ELF-1 (cell line): ENCODE results near the gene PCNT.
A peak's percentile ranks its signal among the peaks of the same experiment; 100 is the strongest.
"Not testable (repeated sequence)": the region's sequence is repeated elsewhere in the genome, so short reads cannot be mapped to it uniquely, and the experiment has no call there.

Source experiments
- DNase-seq: peaks from one replicate; pipeline ENCODE4 v3.0.0-alpha.2; 2016; ENCODE audit warnings: low read depth, low spot score

Gene PCNT

GRCh38 chr21:46425041-46425440, 101.1 kb downstream of the PCNT start:
- no peak for DNase-seq

DNA sequence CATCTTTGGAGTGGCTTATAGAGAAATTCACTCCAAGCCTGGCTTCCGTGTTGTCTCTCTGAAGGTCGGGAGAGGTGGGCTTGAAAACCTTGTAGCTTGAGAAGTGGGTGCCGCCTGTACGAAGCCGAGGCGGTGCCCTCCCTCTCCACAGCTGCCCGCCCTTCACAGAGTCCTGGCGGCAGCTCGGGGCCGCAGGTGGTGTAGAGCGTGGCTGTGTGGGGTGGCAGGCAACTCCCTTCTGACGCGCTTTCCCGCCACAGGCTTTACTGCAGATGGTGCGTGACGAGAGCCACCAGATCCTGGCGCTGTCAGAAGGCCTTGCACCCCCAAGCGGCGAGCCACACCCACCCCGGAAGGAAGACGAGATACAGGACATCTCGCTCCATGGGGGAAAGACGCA, 101.6 kb downstream of the PCNT start:
- DNase-seq, result no peak

DNA sequence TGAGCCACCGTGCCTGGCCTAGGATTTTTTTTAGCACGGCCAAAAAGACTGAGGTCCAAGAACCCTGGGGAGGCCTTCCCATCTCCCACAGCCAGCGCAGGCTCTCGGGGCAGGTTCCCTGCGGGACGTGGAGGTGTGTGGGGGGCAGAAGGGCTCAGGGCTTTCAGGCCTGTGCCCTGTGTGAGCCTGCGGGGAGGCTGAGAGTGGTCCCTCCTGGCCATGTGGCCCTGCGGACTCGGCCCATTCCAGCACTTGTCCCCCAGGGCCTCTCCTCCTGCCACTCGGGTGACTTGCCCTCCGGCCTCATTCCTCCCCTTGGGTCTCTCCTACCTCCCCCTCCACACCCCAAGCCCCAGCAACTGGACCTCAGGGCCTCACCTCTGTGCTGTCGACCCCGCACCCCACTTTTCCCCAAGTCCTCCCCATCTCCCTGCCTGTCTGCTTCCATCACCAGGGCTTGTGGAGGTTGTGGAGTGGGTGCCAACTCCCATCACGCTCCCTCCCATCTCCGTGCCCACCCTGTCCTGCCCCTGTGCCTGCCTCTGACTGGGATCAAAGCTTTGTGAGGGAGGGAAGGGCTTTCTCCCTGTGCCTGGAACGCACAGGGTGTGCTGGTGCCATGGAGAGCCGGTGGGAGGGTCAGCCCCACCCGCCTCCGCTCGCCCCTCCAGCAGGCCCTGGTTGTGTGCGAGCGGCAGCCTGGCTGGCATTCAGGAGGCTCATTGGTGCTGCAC, 102.5 kb downstream of the PCNT start:
- no peak for DNase-seq

DNA sequence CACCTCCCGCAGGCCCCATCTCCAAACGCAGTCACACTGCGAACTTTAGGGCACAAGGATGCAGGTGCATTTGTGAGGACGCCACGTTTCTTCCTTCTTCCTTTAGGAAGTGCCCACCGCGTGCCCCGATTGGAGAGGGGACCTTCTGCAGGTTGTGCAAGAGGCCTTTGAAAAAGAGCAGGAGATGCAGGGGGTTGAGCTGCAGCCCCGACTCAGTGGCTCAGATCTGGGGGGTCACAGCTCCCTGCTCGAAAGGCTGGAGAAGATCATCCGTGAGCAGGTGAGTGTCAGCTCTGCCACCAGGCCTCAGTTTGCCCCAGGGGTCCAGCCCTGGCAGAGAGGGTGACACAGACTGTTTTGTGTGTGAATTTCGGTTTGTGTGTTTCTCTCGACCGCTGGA, 103.6 kb downstream of the PCNT start:
- DNase-seq, result no peak

DNA sequence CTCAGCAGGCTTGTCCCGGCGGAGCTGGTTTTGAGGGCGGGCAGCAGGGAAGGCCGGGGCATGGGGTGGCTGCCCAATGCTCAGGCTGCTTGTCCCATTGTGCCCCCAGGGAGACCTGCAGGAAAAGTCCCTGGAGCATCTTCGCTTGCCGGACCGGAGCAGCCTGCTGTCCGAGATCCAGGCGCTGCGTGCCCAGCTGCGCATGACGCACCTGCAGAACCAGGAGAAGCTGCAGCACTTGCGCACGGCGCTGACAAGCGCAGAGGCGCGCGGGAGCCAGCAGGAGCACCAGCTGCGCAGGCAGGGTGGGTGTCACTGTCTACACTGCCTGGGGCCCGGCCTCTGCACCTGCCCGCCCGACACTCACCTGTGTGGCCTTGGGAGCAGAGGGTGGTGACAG, 104.3 kb downstream of the PCNT start:
- no peak for DNase-seq

DNA sequence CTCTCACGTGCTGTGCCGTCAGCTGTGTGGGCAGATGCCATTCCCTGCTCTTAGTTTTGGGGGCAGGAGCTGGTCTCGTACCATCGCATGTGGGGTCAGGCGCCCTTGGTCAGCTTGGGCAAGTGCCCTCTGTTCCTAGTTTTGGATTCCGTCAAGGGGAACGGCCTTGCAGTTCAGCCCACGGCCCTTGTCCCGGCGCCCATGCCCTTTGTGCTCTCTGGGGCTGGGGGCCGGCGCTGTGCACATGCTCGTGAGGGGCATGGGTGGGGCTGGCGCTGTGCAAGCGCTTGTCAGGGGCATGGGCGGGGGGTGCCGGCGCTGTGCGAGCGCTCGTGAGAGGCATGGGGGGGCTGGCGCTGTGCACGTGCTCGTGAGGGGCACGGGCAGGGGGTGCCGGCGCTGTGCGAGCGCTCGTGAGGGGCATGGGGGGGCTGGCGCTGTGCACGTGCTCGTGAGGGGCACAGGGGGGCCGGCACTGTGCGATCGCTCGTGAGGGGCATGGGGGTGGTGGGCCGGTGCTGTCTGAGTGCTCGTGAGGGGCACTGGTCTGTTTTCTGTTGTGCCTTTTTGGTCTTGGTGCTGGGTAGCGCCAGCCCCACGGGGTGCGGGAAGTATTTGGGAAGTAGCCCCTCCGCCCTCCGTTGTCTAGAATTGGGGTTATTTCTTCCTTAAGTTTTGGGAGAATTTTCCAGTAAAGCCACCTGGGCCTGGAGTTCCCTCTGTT, 105.2 kb downstream of the PCNT start:
- no peak for DNase-seq

- no peak for DNase-seq
These were observed 106.1 kb downstream of the PCNT start for GRCh38 chr21:46429754-46430681.

GRCh38 chr21:46431448-46431847, 107.5 kb downstream of the PCNT start:
- no peak for DNase-seq

GRCh38 chr21:46431884-46432488, 108.0 kb downstream of the PCNT start:
- DNase-seq, result no peak

- DNase-seq, result not testable (repeated sequence)
These were observed 109.2 kb downstream of the PCNT start for GRCh38 chr21:46433116-46433515.

GRCh38 chr21:46434322-46434958, 110.5 kb downstream of the PCNT start:
- DNase-seq, result no peak

DNA sequence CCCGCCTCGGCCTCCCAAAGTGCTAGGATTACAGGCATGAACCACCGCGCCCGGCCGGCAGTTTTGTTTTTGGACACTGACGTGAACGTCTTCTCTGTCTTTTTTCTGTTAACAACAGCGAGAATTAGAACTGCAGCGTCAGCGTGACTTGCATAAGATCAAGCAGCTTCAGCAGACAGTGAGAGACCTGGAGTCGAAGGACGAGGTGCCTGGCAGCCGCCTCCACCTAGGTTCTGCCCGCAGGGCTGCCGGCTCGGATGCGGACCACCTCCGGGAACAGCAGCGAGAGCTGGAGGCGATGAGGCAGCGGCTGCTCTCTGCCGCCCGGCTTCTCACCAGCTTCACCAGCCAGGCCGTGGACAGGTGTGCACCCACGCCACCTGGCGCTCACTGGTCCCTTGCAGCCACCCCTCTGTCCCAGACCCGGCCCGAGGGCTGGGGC, 111.9 kb downstream of the PCNT start:
- no peak for DNase-seq

DNA sequence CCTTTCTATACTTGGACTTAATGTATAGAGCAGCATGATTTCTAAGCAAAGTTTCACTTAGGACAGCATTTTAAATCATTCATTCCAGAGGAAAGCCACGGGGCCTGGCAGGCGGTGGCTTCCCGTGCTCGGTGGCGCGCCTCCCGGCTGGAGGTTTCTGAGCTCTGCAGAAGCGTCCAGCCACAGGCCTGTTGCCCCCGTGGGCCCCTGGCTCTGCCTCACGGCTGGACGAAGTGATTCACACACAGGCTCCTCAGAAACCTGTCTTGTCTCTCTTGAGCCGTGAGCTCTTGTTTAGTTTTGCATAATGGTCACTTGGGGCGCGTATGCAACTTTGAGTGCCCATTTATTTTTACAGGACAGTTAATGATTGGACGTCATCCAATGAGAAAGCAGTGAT, 112.7 kb downstream of the PCNT start:
- DNase-seq, result no peak

DNA sequence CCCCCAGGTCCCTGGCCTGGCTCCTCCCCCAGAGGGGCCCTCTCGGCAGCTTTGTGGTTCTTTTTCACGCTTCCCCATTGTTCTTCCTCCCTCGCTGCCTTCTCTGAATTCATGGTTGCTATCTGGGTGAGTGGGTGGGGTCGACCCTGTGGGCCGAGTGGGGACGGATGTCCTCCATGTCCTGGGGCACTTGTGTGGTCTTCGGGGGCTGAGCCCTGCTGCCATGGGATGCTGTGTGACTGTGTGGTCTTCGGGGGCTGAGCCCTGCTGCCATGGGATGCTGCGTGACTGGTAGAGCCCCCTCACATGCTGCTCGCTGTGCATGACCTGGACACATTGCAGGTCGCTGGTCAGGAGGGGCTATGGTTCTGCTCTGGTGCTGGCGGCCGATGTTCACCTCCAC, 113.1 kb downstream of the PCNT start:
- no peak for DNase-seq

GRCh38 chr21:46437511-46437910, 113.6 kb downstream of the PCNT start:
- no peak for DNase-seq

GRCh38 chr21:46438241-46438640, 114.3 kb downstream of the PCNT start:
- DNase-seq, result no peak

DNA sequence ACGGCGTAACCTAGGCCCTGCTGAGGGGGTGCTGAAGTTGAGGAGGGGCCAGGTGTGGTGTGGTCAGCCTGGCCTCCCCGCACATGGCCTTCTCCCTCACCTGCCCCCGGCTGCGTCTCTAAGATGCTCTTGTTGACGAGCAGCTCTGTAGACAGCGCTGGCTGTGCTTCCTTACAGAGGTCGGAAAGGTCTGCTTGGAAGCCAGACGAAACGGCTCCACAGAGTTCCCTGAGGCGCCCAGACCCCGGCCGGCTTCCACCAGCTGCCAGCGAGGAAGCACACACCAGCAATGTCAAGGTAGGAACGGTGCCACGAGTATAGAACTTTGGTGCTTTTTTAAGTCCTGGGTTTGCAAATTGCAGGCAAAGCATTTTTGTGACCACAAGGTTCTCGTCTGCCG, 116.0 kb downstream of the PCNT start:
- no peak for DNase-seq

DNA sequence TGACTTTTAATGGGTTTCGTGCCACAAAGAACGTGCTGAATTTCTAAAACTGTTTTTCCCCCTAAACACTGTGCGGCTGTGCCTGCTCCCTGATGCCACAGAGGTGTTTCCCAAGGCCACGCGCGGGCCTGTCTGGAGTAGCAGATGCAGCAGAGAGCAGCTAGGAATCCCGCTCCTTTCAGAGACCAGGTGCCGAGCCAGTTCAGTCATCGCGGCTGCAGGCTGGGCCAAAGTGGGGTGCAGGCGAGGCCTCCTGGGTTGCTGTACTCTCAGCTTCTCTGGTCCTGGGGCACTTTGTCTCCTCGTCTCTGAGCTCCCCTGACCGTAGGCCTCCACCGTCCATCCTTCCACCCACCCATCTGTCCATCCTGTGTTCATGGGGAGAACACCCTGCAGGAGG, 117.4 kb downstream of the PCNT start:
- no peak for DNase-seq

- no peak for DNase-seq
These were observed 118.1 kb downstream of the PCNT start for GRCh38 chr21:46441961-46442498.

DNA sequence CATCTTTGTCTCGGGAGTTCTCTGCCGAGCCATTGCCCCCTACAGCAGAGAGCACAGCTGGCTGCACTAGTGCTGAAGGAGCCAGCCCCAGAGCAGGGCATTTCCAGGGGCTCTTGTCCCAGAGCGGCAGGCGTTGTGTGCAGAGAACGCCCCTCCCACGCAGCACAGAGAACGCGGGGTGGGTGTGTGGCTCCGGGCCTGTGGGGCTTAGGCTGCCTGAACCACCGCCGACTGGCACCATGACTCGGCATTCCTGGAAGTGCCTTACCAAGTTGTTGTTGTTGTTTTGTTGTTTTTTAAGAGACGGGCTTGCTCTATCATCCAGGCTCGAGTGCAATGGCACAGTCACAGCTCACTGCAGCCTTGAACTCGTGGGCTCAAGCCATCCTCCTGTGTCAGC, 119.0 kb downstream of the PCNT start:
- DNase-seq, result peak; percentile 11

- DNase-seq, result no peak
These were observed 120.0 kb downstream of the PCNT start for GRCh38 chr21:46443910-46444309.
